SK-N-SH (cell line): Measurements from ENCODE around the gene RPA1. TPM values are rescaled to one million over a fixed set of nuclear protein-coding genes. Genes with fewer than 3 reads are reported as not detected.

Source experiments
- CTCF ChIA-PET: fragments of 300-600, 350-600 bp; formaldehyde crosslinking; extraction: SDS; loops from one replicate; lab custom pipeline; 2021; lab: Yijun Ruan, JAX
- POLR2A ChIA-PET: fragments of 350-600 bp; sonication (Branson Sonifier 250); formaldehyde crosslinking; extraction: SDS; loops from one replicate; lab custom pipeline; 2020; ENCODE audit warnings: antibody characterized with exemption, inconsistent platforms; lab: Yijun Ruan, JAX
- DNase-seq: peaks from one replicate; pipeline ENCODE4 v3.0.0; 2012
- H2AFZ ChIP-seq: fragments of 200-600 bp; sonication (generic); 2 replicates; pipeline ENCODE4 v1.8.1; 2016; ENCODE audit warnings: antibody characterized with exemption, mild to moderate bottlenecking, low read depth
- H3F3A ChIP-seq: fragments of 200-600 bp; sonication (generic); replicated peaks from 2 replicates; pipeline ENCODE3; 2016; ENCODE audit warnings: antibody characterized with exemption, mild to moderate bottlenecking; ENCODE audit not compliant: insufficient read depth
- H3K27ac ChIP-seq, 2 experiments: fragments of 200-500 bp in 1 of 2; fragments of 200-600 bp in 1 of 2; sonication (Bioruptor generic) in 1 of 2; sonication (generic), shearing (Covaris generic) in 1 of 2; 2 replicates each; pipeline versions ENCODE4 v1.5.1 to v1.6.1; 2014 to 2016; ENCODE audit warnings: low read depth in 2 of 2, inconsistent platforms in 1 of 2, low read length in 1 of 2, mild to moderate bottlenecking in 1 of 2, mixed read lengths in 1 of 2
- H3K27me3 ChIP-seq: fragments of 200-600 bp; sonication (generic), shearing (Covaris generic); 2 replicates; pipeline ENCODE4 v1.6.1; 2016; ENCODE audit warnings: mixed run types; ENCODE audit not compliant: insufficient read depth
- H3K36me3 ChIP-seq, 2 experiments: fragments of 200-500 bp in 1 of 2; fragments of 200-600 bp in 1 of 2; sonication (Bioruptor generic) in 1 of 2; sonication (generic) in 1 of 2; replicated peaks in 1 of 2; 2 replicates each; pipeline versions ENCODE3 to v1.5.1; 2014 to 2016; ENCODE audit warnings: low read length in 1 of 2, mild to moderate bottlenecking in 1 of 2; ENCODE audit not compliant: insufficient read depth in 2 of 2, control insufficient read depth in 1 of 2
- H3K4me1 ChIP-seq, 2 experiments: fragments of 200-500 bp in 1 of 2; fragments of 200-600 bp in 1 of 2; sonication (Bioruptor generic) in 1 of 2; sonication (generic), shearing (Covaris generic) in 1 of 2; 2 replicates each; pipeline versions ENCODE4 v1.5.1 to v1.6.1; 2014 to 2016; ENCODE audit warnings: low read depth in 1 of 2, low read length in 1 of 2, mixed run types in 1 of 2; ENCODE audit not compliant: insufficient read depth in 2 of 2, control insufficient read depth in 1 of 2
- H3K4me2 ChIP-seq: fragments of 200-600 bp; sonication (generic), shearing (Covaris generic); 2 replicates; pipeline ENCODE4 v1.6.1; 2017; ENCODE audit warnings: mixed run types
- H3K4me3 ChIP-seq, 2 experiments: fragments of 200-500 bp in 1 of 2; fragments of 200-600 bp in 1 of 2; sonication (Bioruptor generic) in 1 of 2; sonication (generic), shearing (Covaris generic) in 1 of 2; 2 replicates each; pipeline versions ENCODE4 v1.5.1 to v1.8.1; 2014 to 2016; ENCODE audit warnings: low read depth in 2 of 2, inconsistent platforms in 1 of 2, low read length in 1 of 2, mild to moderate bottlenecking in 1 of 2, mixed read lengths in 1 of 2, moderate library complexity in 1 of 2
- H3K79me2 ChIP-seq: fragments of 200-600 bp; sonication (generic); 2 replicates; pipeline ENCODE4 v1.8.1; 2017; ENCODE audit warnings: mild to moderate bottlenecking; ENCODE audit not compliant: insufficient read depth
- H3K9ac ChIP-seq: fragments of 200-600 bp; sonication (generic); 2 replicates; pipeline ENCODE4 v1.6.1; 2017; ENCODE audit warnings: mixed run types
- H3K9me2 ChIP-seq: fragments of 200-600 bp; sonication (generic); 2 replicates; pipeline ENCODE4 v1.6.1; 2017; ENCODE audit warnings: mixed run types
- H3K9me3 ChIP-seq: fragments of 200-600 bp; sonication (generic); 2 replicates; pipeline ENCODE4 v1.6.1; 2017; ENCODE audit warnings: mixed run types, mild to moderate bottlenecking, moderate library complexity
- H4K20me1 ChIP-seq: fragments of 200-600 bp; sonication (generic); 2 replicates; pipeline ENCODE4 v1.6.1; 2017; ENCODE audit warnings: mild to moderate bottlenecking, mixed run types; ENCODE audit not compliant: insufficient read depth
- CHD2 ChIP-seq: fragments of 150-350 bp; IDR thresholded peaks from 2 replicates; pipeline ENCODE4 v1.6.1; 2018; ENCODE audit warnings: low read length; ENCODE audit not compliant: partially characterized antibody
- CTCF ChIP-seq: fragments of 200-600 bp; sonication (generic); IDR thresholded peaks from 2 replicates; pipeline ENCODE4 v1.6.1; 2017; ENCODE audit warnings: antibody characterized with exemption, mild to moderate bottlenecking, moderate library complexity
- ELF1 ChIP-seq: IDR thresholded peaks from 2 replicates; pipeline ENCODE4 v1.4.0; 2012
- EZH2phosphoT487 ChIP-seq: fragments of 200-600 bp; sonication (generic); IDR thresholded peaks from 2 replicates; pipeline ENCODE4 v1.6.1; 2017; ENCODE audit warnings: low read depth, mixed run types, mild to moderate bottlenecking, antibody characterized with exemption, moderate library complexity, borderline replicate concordance
- FOSL2 ChIP-seq: IDR thresholded peaks from 2 replicates; pipeline ENCODE4 v1.4.0; 2012; ENCODE audit warnings: low read depth, mild to moderate bottlenecking, moderate library complexity, borderline replicate concordance
- GABPA ChIP-seq: IDR thresholded peaks from 2 replicates; pipeline ENCODE4 v1.4.0; 2012; ENCODE audit warnings: low read depth, mild to moderate bottlenecking
- GATA2 ChIP-seq: sonication (generic); formaldehyde crosslinking; IDR thresholded peaks from 2 replicates; pipeline ENCODE4 v1.5.0; 2020; ENCODE audit warnings: mild to moderate bottlenecking, missing genetic modification reagents
- JUND ChIP-seq: IDR thresholded peaks from 2 replicates; pipeline ENCODE4 v1.4.0; 2012
- MAX ChIP-seq: IDR thresholded peaks from 2 replicates; pipeline ENCODE4 v1.4.0; 2012; ENCODE audit warnings: low read depth
- NFIC ChIP-seq: IDR thresholded peaks from 2 replicates; pipeline ENCODE4 v1.4.0; 2012; ENCODE audit warnings: borderline replicate concordance
- POLR2AphosphoS5 ChIP-seq: IDR thresholded peaks from 2 replicates; pipeline ENCODE4 v1.6.1; 2012; ENCODE audit warnings: low read depth, low read length
- RCOR1 ChIP-seq: fragments of 150-350 bp; IDR thresholded peaks from 2 replicates; pipeline ENCODE4 v1.6.1; 2017; ENCODE audit warnings: antibody characterized with exemption, low read length
- REST ChIP-seq: IDR thresholded peaks from 2 replicates; pipeline ENCODE4 v1.6.1; 2012; ENCODE audit warnings: mild to moderate bottlenecking, low read depth, low read length, moderate library complexity
- SMC3 ChIP-seq: IDR thresholded peaks from 2 replicates; pipeline ENCODE4 v1.6.1; 2012; ENCODE audit warnings: low read depth, low read length, improper control_type of control experiment
- TCF12 ChIP-seq: IDR thresholded peaks from 2 replicates; pipeline ENCODE4 v1.4.0; 2012
- TEAD4 ChIP-seq: IDR thresholded peaks from 2 replicates; pipeline ENCODE4 v1.4.0; 2012; ENCODE audit warnings: mild to moderate bottlenecking, borderline replicate concordance; ENCODE audit not compliant: insufficient read depth
- USF2 ChIP-seq: fragments of 150-350 bp; IDR thresholded peaks from 2 replicates; pipeline ENCODE4 v1.6.1; 2017; ENCODE audit warnings: antibody characterized with exemption, low read length, low read depth, borderline replicate concordance
- ZBTB33 ChIP-seq: IDR thresholded peaks from 2 replicates; pipeline ENCODE4 v1.4.0; 2012; ENCODE audit warnings: low read depth, borderline replicate concordance
- WGBS: methylation state at CpG from one replicate; pipeline ENCODE4 v1.1.6; 2017; ENCODE audit warnings: low lambda C conversion rate; 5-methylcytosine and 5-hydroxymethylcytosine counted together
- polyA plus RNA-seq, 3 experiments: library from polyadenylated mRNA; depleted of rRNA; stranded (reverse); fragments of >200 nt; gene quantifications; 2 replicates each; pipeline ENCODE4 v1.2.3, GENCODE V29; 2012

RPA1 gene
- polyA plus RNA-seq, 1 of the 3 experiments (the other 2 are of a cell fraction): 47.2 TPM

GRCh38 chr17:1943436-1943831 lies 113.6 kb downstream of the RPA1 start:
- no peaks in the 10 kb centered on the region for H4K20me1 ChIP-seq
- H3K9me3 ChIP-seq: no peaks in the 10 kb centered on the region
- WGBS: 63% methylated on average over 9 of the region's 11 CpGs
- H3K4me1 ChIP-seq: peaks cover 0 to 27% of the 10 kb centered on the region in 2 experiments; a peak in 1 of 4 replicates
- H3F3A ChIP-seq: no peaks in the 10 kb centered on the region
- no peak overlapping the region for H3K27ac ChIP-seq
- H2AFZ ChIP-seq: no peak overlapping the region
- H3K79me2 ChIP-seq: no peaks in the 10 kb centered on the region
- no peak overlapping the region for H3K4me3 ChIP-seq
- no peaks in the 10 kb centered on the region for H3K36me3 ChIP-seq
- TF ChIP-seq FOSL2: no peak
- TF ChIP-seq TEAD4: no peak
- no peak for TF ChIP-seq CTCF
- no peak for TF ChIP-seq RCOR1
- no peak for TF ChIP-seq ELF1
- TF ChIP-seq NFIC: no peak
- TF ChIP-seq MAX: no peak
- no peak for TF ChIP-seq SMC3
- TF ChIP-seq GATA2 (CRISPR knock-in tag): no peak
- TF ChIP-seq USF2: no peak
- no peak for TF ChIP-seq EZH2phosphoT487
- no peak for TF ChIP-seq ZBTB33
- no peak overlapping the region for H3K9ac ChIP-seq
- no peak overlapping the region for H3K4me2 ChIP-seq
- CTCF ChIA-PET: interaction anchor here (0.6 to 1.2 kb wide), 2 partner anchors 38 to 98 kb away, joined by 3 to 5 read pairs; no protein-coding TSS in a partner anchor
- peak; percentile 80 for DNase-seq
- H3K27me3 ChIP-seq: no peaks in the 10 kb centered on the region
- H3K9me2 ChIP-seq: no peaks in the 10 kb centered on the region
- POLR2A ChIA-PET: no interaction called here

- no peak overlapping the region for H3K27ac ChIP-seq
- H3K4me3 ChIP-seq: no peak overlapping the region
- H3F3A ChIP-seq: no peaks in the 10 kb centered on the region
- peaks cover 0 to 16% of the 10 kb centered on the region in 2 experiments; a peak in 1 of 4 replicates for H3K4me1 ChIP-seq
- no peaks in the 10 kb centered on the region for H4K20me1 ChIP-seq
- H2AFZ ChIP-seq: no peak overlapping the region
- DNase-seq: no peak
- WGBS: 91% methylated on average over 12 of the region's 12 CpGs
- H3K9me3 ChIP-seq: no peaks in the 10 kb centered on the region
- H3K4me2 ChIP-seq: no peak overlapping the region
- H3K27me3 ChIP-seq: no peaks in the 10 kb centered on the region
- H3K36me3 ChIP-seq: no peaks in the 10 kb centered on the region
- H3K79me2 ChIP-seq: no peaks in the 10 kb centered on the region
- no peaks in the 10 kb centered on the region for H3K9me2 ChIP-seq
- CTCF ChIA-PET: no interaction called here
- TF ChIP-seq REST (no peak), ELF1 (no peak), NFIC (no peak), USF2 (no peak), TCF12 (no peak), RCOR1 (no peak), CHD2 (no peak), JUND (no peak), GABPA (no peak), POLR2AphosphoS5 (no peak)
- no peak overlapping the region for H3K9ac ChIP-seq
- POLR2A ChIA-PET: no interaction called here
Measured at GRCh38 chr17:1945621-1946020, 115.8 kb downstream of the RPA1 start.
